GM12891 (cell line): ENCODE measurements around the gene GALK1.
"Not testable (repeated sequence)": the region's sequence is repeated elsewhere in the genome, so short reads cannot be mapped to it uniquely, and the experiment has no call there.

Source experiments
- DNase-seq: peaks from one replicate; pipeline ENCODE4 v3.0.0; 2011; ENCODE audit warnings: low spot score; ENCODE audit not compliant: insufficient read length
- FAIRE-seq: peaks from 2 replicates; lab custom pipeline; 2011; peaks lifted over from hg19 to GRCh38; lab: Jason Lieb, UNC
- PAX5 ChIP-seq: IDR thresholded peaks from 2 replicates; pipeline ENCODE4 v1.6.1; 2011; ENCODE audit warnings: low read length, moderate library complexity, mild to moderate bottlenecking; ENCODE audit not compliant: insufficient read depth, severe bottlenecking
- POLR2A ChIP-seq: IDR thresholded peaks from 2 replicates; pipeline ENCODE4 v1.6.1; 2011; ENCODE audit warnings: low read depth, low read length, control low read depth
- POLR2AphosphoS5 ChIP-seq: IDR thresholded peaks from 2 replicates; pipeline ENCODE4 v1.6.1; 2011; ENCODE audit warnings: low read depth, low read length, control low read depth
- POU2F2 ChIP-seq: IDR thresholded peaks from 2 replicates; pipeline ENCODE4 v1.6.1; 2011; ENCODE audit warnings: low read depth, mild to moderate bottlenecking, control low read depth, low read length, moderate library complexity
- SPI1 ChIP-seq: IDR thresholded peaks from 2 replicates; pipeline ENCODE4 v1.6.1; 2011; ENCODE audit warnings: low read depth, low read length, control low read depth
- TAF1 ChIP-seq: IDR thresholded peaks from 2 replicates; pipeline ENCODE4 v1.6.1; 2011; ENCODE audit warnings: low read depth, low read length, control low read depth

GALK1 gene

GRCh38 chr17:75764417-75764710 lies 628 bp downstream of the GALK1 start:
- TF ChIP-seq SPI1 = no peak
- no peak for TF ChIP-seq PAX5
- no peak for TF ChIP-seq TAF1
- TF ChIP-seq POLR2A = no peak
- no peak for TF ChIP-seq POLR2AphosphoS5
- no peak for TF ChIP-seq POU2F2
- peak; percentile 74 for FAIRE-seq

GRCh38 chr17:75763613-75764416 lies 1.2 kb downstream of the GALK1 start:
- TF ChIP-seq POLR2AphosphoS5 = no peak
- TF ChIP-seq TAF1 = no peak
- no peak for TF ChIP-seq POLR2A
- no peak for TF ChIP-seq SPI1
- no peak for TF ChIP-seq PAX5
- no peak for TF ChIP-seq POU2F2
- peak; percentile 32 for DNase-seq

More at GRCh38 chr17:75764417-75764710, 628 bp downstream of the GALK1 start:
- DNase-seq = no peak

GRCh38 chr17:75763269-75763607 lies 1.8 kb downstream of the GALK1 start:
- DNase-seq (no peak), FAIRE-seq (no peak)
- TF ChIP-seq PAX5 (no peak), SPI1 (no peak), POLR2AphosphoS5 (no peak), POLR2A (no peak), POU2F2 (no peak), TAF1 (no peak)

More at GRCh38 chr17:75763613-75764416, 1.2 kb downstream of the GALK1 start:
- FAIRE-seq = no peak

GRCh38 chr17:75762513-75763268 lies 2.3 kb downstream of the GALK1 start:
- TF ChIP-seq POU2F2 (no peak), POLR2A (no peak), PAX5 (no peak), SPI1 (no peak), TAF1 (no peak), POLR2AphosphoS5 (no peak)
- DNase-seq (no peak), FAIRE-seq (no peak)

- not testable (repeated sequence) for FAIRE-seq, DNase-seq
Measured at GRCh38 chr17:75759978-75760640, 4.9 kb downstream of the GALK1 start.

- TF ChIP-seq POLR2AphosphoS5 (no peak), SPI1 (no peak), POU2F2 (no peak), PAX5 (no peak), TAF1 (no peak)
- no peak for FAIRE-seq
Measured at GRCh38 chr17:75759457-75759856, 5.5 kb downstream of the GALK1 start.

GRCh38 chr17:75758131-75758905 lies 6.7 kb downstream of the GALK1 start:
- TF ChIP-seq PAX5 (no peak), POLR2AphosphoS5 (no peak), SPI1 (no peak), POLR2A (no peak), POU2F2 (no peak), TAF1 (no peak)
- FAIRE-seq = no peak
- DNase-seq = peak; percentile 11

More at GRCh38 chr17:75759457-75759856, 5.5 kb downstream of the GALK1 start:
- no peak for DNase-seq

- DNase-seq (no peak), FAIRE-seq (no peak)
- TF ChIP-seq PAX5 = no peak
- TF ChIP-seq POU2F2 = no peak
- TF ChIP-seq POLR2AphosphoS5 = no peak
- no peak for TF ChIP-seq SPI1
- TF ChIP-seq TAF1 = no peak
- TF ChIP-seq POLR2A = no peak
Measured at GRCh38 chr17:75757086-75757681, 7.8 kb downstream of the GALK1 start.

- FAIRE-seq (no peak), DNase-seq (no peak)
- TF ChIP-seq POLR2AphosphoS5 (no peak), SPI1 (no peak), POU2F2 (no peak), TAF1 (no peak), PAX5 (no peak), POLR2A (no peak)
Measured at GRCh38 chr17:75756451-75757085, 8.4 kb downstream of the GALK1 start.

GRCh38 chr17:75755990-75756389 lies 9.0 kb downstream of the GALK1 start:
- DNase-seq = no peak
- FAIRE-seq = no peak
- TF ChIP-seq SPI1 = no peak
- TF ChIP-seq POU2F2 = no peak
- no peak for TF ChIP-seq POLR2A
- TF ChIP-seq POLR2AphosphoS5 = no peak
- TF ChIP-seq TAF1 = no peak
- no peak for TF ChIP-seq PAX5
